Smooth muscle cell (in vitro differentiated cells): ENCODE data around the gene NPHP4. TPM values are rescaled to one million over a fixed set of nuclear protein-coding genes. Genes with fewer than 3 reads are reported as not detected.

Experiments
- DNase-seq: peaks from one replicate; lab custom pipeline; 2025; ENCODE audit not compliant: unreplicated experiment; lab: John Stamatoyannopoulos, UW
- H2AFZ ChIP-seq: fragments of 200-600 bp; sonication (generic); 2 replicates; pipeline ENCODE4 v1.6.0; 2016; ENCODE audit warnings: antibody characterized with exemption, low read depth, mild to moderate bottlenecking
- H3F3A ChIP-seq: fragments of 200-600 bp; sonication (generic); 2 replicates; pipeline ENCODE4 v1.6.0; 2017; ENCODE audit warnings: antibody characterized with exemption, low read depth
- H3K27ac ChIP-seq: fragments of 200-600 bp; sonication (generic); 2 replicates; pipeline ENCODE4 v1.5.1; 2016; ENCODE audit warnings: low read depth, mild to moderate bottlenecking
- H3K27me3 ChIP-seq: fragments of 200-600 bp; sonication (generic); 2 replicates; pipeline ENCODE4 v1.6.1; 2016; ENCODE audit warnings: low read depth, mild to moderate bottlenecking
- H3K36me3 ChIP-seq: fragments of 200-600 bp; sonication (generic); 2 replicates; pipeline ENCODE4 v1.5.1; 2016; ENCODE audit warnings: low read depth
- H3K4me1 ChIP-seq: fragments of 200-600 bp; sonication (generic); 2 replicates; pipeline ENCODE4 v1.5.1; 2016; ENCODE audit warnings: low read depth
- H3K4me2 ChIP-seq: fragments of 200-600 bp; sonication (generic); 2 replicates; pipeline ENCODE4 v1.6.0; 2016; ENCODE audit warnings: mild to moderate bottlenecking
- H3K4me3 ChIP-seq: fragments of 200-600 bp; sonication (generic); 2 replicates; pipeline ENCODE4 v1.5.1; 2016; ENCODE audit warnings: mild to moderate bottlenecking
- H3K79me2 ChIP-seq: fragments of 200-600 bp; sonication (generic); 2 replicates; pipeline ENCODE4 v1.6.0; 2016; ENCODE audit warnings: low read depth, mild to moderate bottlenecking
- H3K9ac ChIP-seq: fragments of 200-600 bp; sonication (generic); 2 replicates; pipeline ENCODE4 v1.6.0; 2016; ENCODE audit warnings: low read depth
- H3K9me3 ChIP-seq: fragments of 200-600 bp; sonication (generic); replicated peaks from 2 replicates; pipeline ENCODE4 v1.5.1; 2016; ENCODE audit warnings: low read depth
- H4K20me1 ChIP-seq: fragments of 200-600 bp; sonication (generic); 2 replicates; pipeline ENCODE4 v1.6.0; 2016; ENCODE audit warnings: low read depth
- CTCF ChIP-seq: fragments of 200-600 bp; sonication (generic); IDR thresholded peaks from 2 replicates; pipeline ENCODE4 v1.5.1; 2017; ENCODE audit warnings: borderline replicate concordance, mild to moderate bottlenecking, antibody characterized with exemption; ENCODE audit not compliant: insufficient read depth, poor library complexity, severe bottlenecking
- WGBS: methylation state at CpG from one replicate; pipeline ENCODE4 v1.1.7; 2016; ENCODE audit warnings: low lambda C conversion rate; 5-methylcytosine and 5-hydroxymethylcytosine counted together
- polyA plus RNA-seq: library from polyadenylated mRNA; unstranded; fragments of >200 nt; fragmentation: Nextera tagmentation; extraction: Ambion mirVana; gene quantifications from 2 replicates; pipeline ENCODE4 v1.2.1, GENCODE V29; 2016
- total RNA-seq: library from RNA; depleted of rRNA; stranded (reverse); fragments of >200 nt; gene quantifications from 2 replicates; pipeline ENCODE4 v1.2.3, GENCODE V29; 2014

NPHP4 gene
- total and polyA plus RNA-seq, 2 experiments from 2014 or later: 5.4 to 8.4 TPM

GRCh38 chr1:5875345-5875910 is 116.8 kb downstream of the NPHP4 start:
- Histone ChIP-seq H3K4me3 (no peak overlapping the region), H3K9me3 (no peaks in the 10 kb centered on the region), H3F3A (no peaks in the 10 kb centered on the region), H3K79me2 (no peaks in the 10 kb centered on the region), H3K4me1 (no peaks in the 10 kb centered on the region), H3K27me3 (no peaks in the 10 kb centered on the region), H4K20me1 (no peaks in the 10 kb centered on the region), H2AFZ (no peak overlapping the region), H3K36me3 (no peaks in the 10 kb centered on the region), H3K27ac (no peak overlapping the region), H3K9ac (no peak overlapping the region), H3K4me2 (no peak overlapping the region)
- 94% methylated on average over 15 of the region's 15 CpGs for WGBS
- TF ChIP-seq CTCF: no peak
- no peak for DNase-seq

GRCh38 chr1:5874416-5875110 is 117.7 kb downstream of the NPHP4 start:
- no peaks in the 10 kb centered on the region for H3F3A ChIP-seq
- 94% methylated on average over 40 of the region's 41 CpGs for WGBS

GRCh38 chr1:5873556-5873955 is 118.7 kb downstream of the NPHP4 start:
- H3K4me2 ChIP-seq: no peak overlapping the region
- no peaks in the 10 kb centered on the region for H3F3A ChIP-seq
- H3K79me2 ChIP-seq: no peaks in the 10 kb centered on the region
- no peaks in the 10 kb centered on the region for H3K36me3 ChIP-seq
- H3K9ac ChIP-seq: no peak overlapping the region
- H3K9me3 ChIP-seq: no peaks in the 10 kb centered on the region
- WGBS: 94% methylated on average over 7 of the region's 7 CpGs
- DNase-seq: no peak
- no peaks in the 10 kb centered on the region for H3K27me3 ChIP-seq
- no peak for TF ChIP-seq CTCF
- H4K20me1 ChIP-seq: no peaks in the 10 kb centered on the region
- H3K27ac ChIP-seq: no peak overlapping the region
- no peak overlapping the region for H2AFZ ChIP-seq
- no peak overlapping the region for H3K4me3 ChIP-seq
- H3K4me1 ChIP-seq: no peaks in the 10 kb centered on the region

More at GRCh38 chr1:5874416-5875110, 117.7 kb downstream of the NPHP4 start:
- Histone ChIP-seq H4K20me1 (no peaks in the 10 kb centered on the region), H3K27me3 (no peaks in the 10 kb centered on the region), H3K79me2 (no peaks in the 10 kb centered on the region), H3K4me3 (no peak overlapping the region), H2AFZ (no peak overlapping the region), H3K36me3 (no peaks in the 10 kb centered on the region), H3K9me3 (no peaks in the 10 kb centered on the region), H3K4me2 (no peak overlapping the region), H3K4me1 (no peaks in the 10 kb centered on the region), H3K9ac (no peak overlapping the region), H3K27ac (no peak overlapping the region)
- DNase-seq: no peak
- TF ChIP-seq CTCF: no peak

GRCh38 chr1:5872886-5873285 is 119.3 kb downstream of the NPHP4 start:
- H3F3A ChIP-seq: no peaks in the 10 kb centered on the region
- H3K4me1 ChIP-seq: no peaks in the 10 kb centered on the region
- H2AFZ ChIP-seq: no peak overlapping the region
- no peaks in the 10 kb centered on the region for H3K79me2 ChIP-seq
- H3K9me3 ChIP-seq: no peaks in the 10 kb centered on the region
- H3K36me3 ChIP-seq: no peaks in the 10 kb centered on the region
- H3K27me3 ChIP-seq: no peaks in the 10 kb centered on the region
- H4K20me1 ChIP-seq: no peaks in the 10 kb centered on the region
- no peak overlapping the region for H3K9ac ChIP-seq
- no peak for DNase-seq
- no peak overlapping the region for H3K4me3 ChIP-seq
- no peak overlapping the region for H3K4me2 ChIP-seq
- WGBS: 97% methylated on average over 10 of the region's 16 CpGs
- no peak overlapping the region for H3K27ac ChIP-seq
- TF ChIP-seq CTCF: no peak
